ENCODE results near the gene EXD1. TPM values are rescaled to one million over a fixed set of nuclear protein-coding genes. Genes with fewer than 3 reads are reported as not detected.

EXD1 gene
- polyA plus RNA-seq, 2 of the 4 experiments (the other 2 are of a cell fraction) = 0.14 to 0.39 TPM

GRCh38 chr15:41169781-41170180 is 60.8 kb downstream of the EXD1 start:
- H3K4me1 ChIP-seq = no peaks in the 10 kb centered on the region
- no peak overlapping the region for H3K4me2 ChIP-seq
- FAIRE-seq (no peak), DNase-seq (ENCODE audit: low read depth in 1 of 2, low spot score in 1 of 2) (no peak), ATAC-seq (no peak)
- H3K27ac ChIP-seq = no peak overlapping the region
- H3K4me3 ChIP-seq = no peak overlapping the region
- no peaks in the 10 kb centered on the region for H3K9me3 ChIP-seq
- WGBS (ENCODE audit: missing lambda C conversion rate) = 98% methylated on average over 4 of the region's 4 CpGs
- POLR2A ChIA-PET = no interaction called here
- CTCF ChIA-PET = interaction anchor here (0.9 kb wide), 1 partner anchor 14 kb away, joined by 3 read pairs; no protein-coding TSS in a partner anchor
- TF ChIP-seq MAX (IDR thresholded peaks at IDR 0.05) (no peak), RNF2 (IDR thresholded peaks at IDR 0.05; ENCODE audit: borderline replicate concordance, low read depth) (no peak)

- Histone ChIP-seq H3K4me1 (no peaks in the 10 kb centered on the region), H3K4me3 (no peak overlapping the region), H3K4me2 (no peak overlapping the region), H3K9me3 (no peaks in the 10 kb centered on the region), H3K27ac (no peak overlapping the region)
- ATAC-seq (no peak), DNase-seq (ENCODE audit: low read depth in 1 of 2, low spot score in 1 of 2) (no peak), FAIRE-seq (no peak)
- TF ChIP-seq EP300 (IDR thresholded peaks at IDR 0.05) (no peak), HOXB5 (CRISPR knock-in tag; IDR thresholded peaks at IDR 0.05) (no peak), REST (IDR thresholded peaks at IDR 0.05) (no peak), FOSL2 (IDR thresholded peaks at IDR 0.05) (no peak), FOSL2 (CRISPR knock-in tag; IDR thresholded peaks at IDR 0.05) (no peak), SREBF2 (IDR thresholded peaks at IDR 0.05) (no peak), CTCF (IDR thresholded peaks at IDR 0.05) (no peak)
- ChIA-PET CTCF (interaction anchor here (0.9 kb wide), 1 partner anchor 15 kb away, joined by 3 read pairs; no protein-coding TSS in a partner anchor), POLR2A (interaction anchor here (1.3 kb wide), 1 partner anchor 53 kb away, joined by 3 read pairs; the partner anchor contains the start of gene INO80)
These were observed 61.5 kb downstream of the EXD1 start for GRCh38 chr15:41169086-41169485.

GRCh38 chr15:41161736-41162135 is 68.8 kb downstream of the EXD1 start:
- CTCF ChIA-PET = interaction anchor here (1.3 kb wide), 1 partner anchor 65 kb away, joined by 4 read pairs; no protein-coding TSS in a partner anchor
- POLR2A ChIA-PET = interaction anchor here (0.6 kb wide), 1 partner anchor 231 kb away, joined by 6 read pairs; no protein-coding TSS in a partner anchor
- Histone ChIP-seq H3K4me3 (no peak overlapping the region), H3K4me1 (peaks cover 16% of the 10 kb centered on the region; the same call in 2 of the 3 replicates), H3K9me3 (no peaks in the 10 kb centered on the region), H3K27ac (peak overlapping the region in 1 of 2 experiments; percentile 71; a peak in 3 of 6 replicates), H3K4me2 (peak overlapping the region; percentile 51; the same call in 2 of the 3 replicates)
- WGBS (ENCODE audit: missing lambda C conversion rate) = 77% methylated on average over 1 of the region's 1 CpG
- no peak for ATAC-seq
- no peak for FAIRE-seq
- no peak for DNase-seq (ENCODE audit: low read depth in 1 of 2, low spot score in 1 of 2)
- TF ChIP-seq RARB (CRISPR knock-in tag; IDR thresholded peaks at IDR 0.05) = no peak
- TF ChIP-seq HOXB13 (CRISPR knock-in tag; IDR thresholded peaks at IDR 0.05; ENCODE audit: low read depth) = no peak
- TF ChIP-seq FOSL2 (IDR thresholded peaks at IDR 0.05) = no peak
- no peak for TF ChIP-seq FOSL2 (CRISPR knock-in tag; IDR thresholded peaks at IDR 0.05)
- no peak for TF ChIP-seq BCL3 (IDR thresholded peaks at IDR 0.05)
- TF ChIP-seq MAZ (IDR thresholded peaks at IDR 0.05; ENCODE audit: borderline replicate concordance, low read depth, low read length) = no peak
- TF ChIP-seq EP300 (IDR thresholded peaks at IDR 0.05) = no peak
- TF ChIP-seq USF2 (IDR thresholded peaks at IDR 0.05) = no peak
- no peak for TF ChIP-seq ZNF302 (CRISPR knock-in tag; IDR thresholded peaks at IDR 0.05)
- TF ChIP-seq CHD4 (IDR thresholded peaks at IDR 0.05; ENCODE audit: borderline replicate concordance) = no peak
- no peak for TF ChIP-seq PBX3 (IDR thresholded peaks at IDR 0.05)
- TF ChIP-seq CBX2 (IDR thresholded peaks at IDR 0.05; ENCODE audit: borderline replicate concordance, low read depth) = no peak
- no peak for TF ChIP-seq ZC3H11A (IDR thresholded peaks at IDR 0.05)
- TF ChIP-seq ELK1 (IDR thresholded peaks at IDR 0.05; ENCODE audit: low read depth, low read length) = no peak
- no peak for TF ChIP-seq BHLHE40 (IDR thresholded peaks at IDR 0.05; ENCODE audit: low read depth, low read length)

Measured in A549 (cell line).